ENCODE results near the gene PRR33.

- TF ChIP-seq, protein P1, sequence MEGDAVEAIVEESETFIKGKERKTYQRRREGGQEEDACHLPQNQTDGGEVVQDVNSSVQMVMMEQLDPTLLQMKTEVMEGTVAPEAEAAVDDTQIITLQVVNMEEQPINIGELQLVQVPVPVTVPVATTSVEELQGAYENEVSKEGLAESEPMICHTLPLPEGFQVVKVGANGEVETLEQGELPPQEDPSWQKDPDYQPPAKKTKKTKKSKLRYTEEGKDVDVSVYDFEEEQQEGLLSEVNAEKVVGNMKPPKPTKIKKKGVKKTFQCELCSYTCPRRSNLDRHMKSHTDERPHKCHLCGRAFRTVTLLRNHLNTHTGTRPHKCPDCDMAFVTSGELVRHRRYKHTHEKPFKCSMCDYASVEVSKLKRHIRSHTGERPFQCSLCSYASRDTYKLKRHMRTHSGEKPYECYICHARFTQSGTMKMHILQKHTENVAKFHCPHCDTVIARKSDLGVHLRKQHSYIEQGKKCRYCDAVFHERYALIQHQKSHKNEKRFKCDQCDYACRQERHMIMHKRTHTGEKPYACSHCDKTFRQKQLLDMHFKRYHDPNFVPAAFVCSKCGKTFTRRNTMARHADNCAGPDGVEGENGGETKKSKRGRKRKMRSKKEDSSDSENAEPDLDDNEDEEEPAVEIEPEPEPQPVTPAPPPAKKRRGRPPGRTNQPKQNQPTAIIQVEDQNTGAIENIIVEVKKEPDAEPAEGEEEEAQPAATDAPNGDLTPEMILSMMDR (IDR thresholded peaks at IDR 0.05; ENCODE audit: poor library complexity), result no peak
- no peak for TF ChIP-seq EZH2 (IDR thresholded peaks at IDR 0.05; ENCODE audit: borderline replicate concordance)
- TF ChIP-seq EZH2phosphoT487 (IDR thresholded peaks at IDR 0.05; ENCODE audit: low read depth, severe bottlenecking, unreplicated experiment), result no peak
These were observed 13.3 kb downstream of the PRR33 start for GRCh38 chr11:1878137-1879031.

Measured in hepatocyte (in vitro differentiated cells).